Activated gamma-delta T cell (primary cell): Measurements from ENCODE around the gene HECTD4.
"Not testable (repeated sequence)": the region's sequence is repeated elsewhere in the genome, so short reads cannot be mapped to it uniquely, and the experiment has no call there.

Experiments
- DNase-seq: peaks from one replicate; lab custom pipeline; 2025; lab: John Stamatoyannopoulos, UW

Gene HECTD4

DNA sequence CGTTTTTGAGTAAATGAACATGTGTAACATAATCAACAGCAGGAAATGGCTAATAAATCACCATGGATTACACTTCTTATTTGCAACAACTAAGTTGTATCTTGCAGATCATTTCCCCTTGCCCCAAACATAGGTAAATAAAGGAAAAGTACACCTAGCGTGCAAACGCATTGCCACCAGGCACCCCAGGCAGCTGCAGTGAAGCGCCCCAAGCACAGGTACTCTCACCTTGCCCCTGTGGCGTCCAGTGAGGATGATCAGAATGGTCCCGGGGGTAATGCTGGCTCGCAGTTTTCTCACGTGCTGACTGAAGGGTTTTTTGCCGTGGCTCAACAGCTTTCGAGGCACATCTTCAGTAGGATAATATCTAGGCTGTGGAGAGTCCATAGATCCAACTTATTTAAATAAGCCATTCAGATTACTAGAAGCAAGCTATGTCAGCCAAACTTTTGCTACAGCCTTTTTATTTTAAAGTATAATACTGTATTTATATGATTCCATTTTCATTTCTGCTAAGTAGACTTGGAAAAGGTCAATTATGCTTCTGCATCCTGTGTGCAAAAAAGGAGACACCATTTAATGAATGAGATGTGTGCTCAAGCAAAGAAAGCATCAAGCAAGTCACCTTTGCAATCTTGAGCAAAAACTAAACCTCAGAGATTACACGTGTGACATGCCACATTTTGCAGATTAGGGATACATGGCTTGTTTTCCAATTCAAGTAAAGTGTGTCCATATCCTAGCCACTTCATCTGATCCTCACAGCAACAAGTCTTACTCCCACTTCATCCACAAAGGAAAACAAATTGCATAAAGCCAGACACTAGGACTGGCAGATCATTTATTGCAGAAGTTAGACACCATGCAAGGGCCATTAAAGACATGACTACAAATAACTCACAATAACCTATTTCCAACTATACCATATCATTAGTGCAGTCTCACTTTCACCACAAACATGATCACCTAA is 24.6 kb upstream of the HECTD4 start:
- no peak for DNase-seq

DNA sequence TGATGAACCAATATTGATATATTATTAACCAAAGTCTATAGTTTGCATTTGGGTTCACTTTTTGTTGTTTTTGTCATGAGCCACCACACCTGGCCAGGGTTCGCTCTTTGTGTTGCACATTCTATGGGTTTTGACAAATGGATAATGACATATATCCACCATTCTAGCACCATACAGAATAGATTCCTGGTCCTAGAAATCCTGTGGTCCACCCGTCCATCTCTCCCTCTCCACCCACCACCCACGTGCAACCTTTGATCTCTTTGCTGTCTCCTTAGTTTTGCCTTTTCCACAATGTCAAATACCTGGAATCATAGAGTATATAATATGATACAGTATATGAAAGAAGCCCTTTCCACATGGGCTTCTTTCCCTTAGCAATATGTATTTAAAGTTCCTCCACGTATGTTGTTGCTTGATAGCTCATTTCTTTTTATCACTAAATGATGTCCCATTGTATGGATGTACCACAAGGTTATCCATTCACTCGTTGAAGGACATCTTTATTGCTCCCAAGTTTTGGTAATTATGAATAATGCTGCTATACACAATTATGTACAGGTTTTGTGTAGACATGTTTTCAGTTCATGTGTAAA is 19.8 kb upstream of the HECTD4 start:
- DNase-seq, result no peak

DNA sequence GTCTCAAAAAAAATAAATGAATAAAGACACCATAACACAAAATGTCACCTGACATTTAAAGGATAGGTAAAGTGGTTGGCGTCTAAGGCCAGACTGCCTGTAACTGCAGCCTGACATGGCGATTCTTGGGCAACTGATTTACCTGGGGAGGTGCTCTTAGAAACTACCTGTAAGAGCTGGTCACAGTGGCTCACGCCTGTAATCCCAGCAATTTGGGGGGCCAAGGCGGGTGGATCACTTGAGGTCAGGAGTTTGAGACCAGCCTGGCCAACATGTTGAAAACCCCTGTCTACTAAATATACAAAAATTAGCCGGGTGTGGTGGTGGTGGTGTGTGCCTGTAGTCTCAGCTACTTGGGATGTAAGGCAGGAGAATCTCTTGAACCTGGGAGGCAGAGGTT is 18.8 kb upstream of the HECTD4 start:
- no peak for DNase-seq

DNA sequence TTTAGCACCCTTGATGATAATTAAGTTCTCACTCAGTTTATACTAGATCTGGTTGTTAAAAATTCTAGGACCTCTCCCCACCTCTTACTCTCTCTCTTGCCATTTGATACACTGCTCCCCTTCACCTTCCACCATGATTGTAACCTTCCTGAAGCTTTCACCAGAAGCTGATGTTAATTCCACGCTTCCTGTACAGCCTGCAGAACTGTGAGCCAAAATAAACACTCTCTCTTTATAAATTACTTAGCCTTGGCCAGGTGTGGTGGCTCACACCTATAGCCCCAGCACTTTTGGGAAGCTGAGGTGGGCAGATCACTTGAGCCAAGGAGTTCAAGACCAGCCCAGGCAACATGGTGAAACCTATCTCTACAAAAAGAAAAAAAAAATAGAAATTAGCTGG is 11.1 kb upstream of the HECTD4 start:
- DNase-seq, result no peak

DNA sequence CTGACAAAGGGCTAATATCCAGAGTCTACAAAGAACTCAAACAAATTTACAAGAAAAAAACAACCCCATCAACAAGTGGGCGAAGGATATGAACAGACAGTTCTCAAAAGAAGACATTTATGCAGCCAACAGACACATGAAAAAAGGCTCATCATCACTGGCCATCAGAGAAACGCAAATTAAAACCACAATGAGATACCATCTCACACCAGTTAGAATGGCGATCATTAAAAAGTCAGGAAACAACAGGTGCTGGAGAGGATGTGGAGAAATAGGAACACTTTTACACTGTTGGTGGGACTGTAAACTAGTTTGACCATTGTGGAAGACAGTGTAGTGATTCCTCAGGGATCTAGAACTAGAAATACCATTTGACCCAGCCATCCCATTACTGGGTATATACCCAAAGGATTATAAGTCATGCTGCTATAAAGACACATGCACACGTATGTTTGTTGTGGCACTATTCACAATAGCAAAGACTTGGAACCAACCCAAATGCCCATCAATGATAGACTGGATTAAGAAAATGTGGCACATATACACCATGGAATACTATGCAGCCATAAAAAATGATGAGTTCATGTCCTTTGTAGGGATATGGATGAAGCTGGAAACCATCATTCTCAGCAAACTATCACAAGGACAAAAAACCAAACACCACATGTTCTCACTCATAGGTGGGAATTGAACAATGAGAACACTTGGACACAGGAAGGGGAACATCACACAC is 7.9 kb upstream of the HECTD4 start:
- not testable (repeated sequence) for DNase-seq

DNA sequence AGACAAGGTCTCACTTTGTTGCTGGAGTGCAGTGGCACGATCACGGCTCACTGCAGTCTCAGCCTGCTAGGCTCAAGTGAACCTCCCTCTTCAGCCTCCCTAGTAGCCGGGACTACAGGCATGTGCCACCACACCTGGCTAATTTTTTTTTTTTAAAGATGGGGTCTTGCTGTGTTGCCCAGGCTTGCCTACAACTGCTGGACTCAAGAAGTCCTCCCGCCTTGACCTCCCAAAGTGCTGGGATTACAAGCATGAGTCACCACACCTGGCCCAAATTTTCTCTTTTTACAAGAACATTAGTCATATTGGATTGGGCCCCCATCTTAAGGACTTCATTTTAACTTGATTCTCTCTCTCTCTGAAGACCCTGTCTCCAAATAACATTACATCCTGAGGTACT is 7.0 kb upstream of the HECTD4 start:
- no peak for DNase-seq

DNA sequence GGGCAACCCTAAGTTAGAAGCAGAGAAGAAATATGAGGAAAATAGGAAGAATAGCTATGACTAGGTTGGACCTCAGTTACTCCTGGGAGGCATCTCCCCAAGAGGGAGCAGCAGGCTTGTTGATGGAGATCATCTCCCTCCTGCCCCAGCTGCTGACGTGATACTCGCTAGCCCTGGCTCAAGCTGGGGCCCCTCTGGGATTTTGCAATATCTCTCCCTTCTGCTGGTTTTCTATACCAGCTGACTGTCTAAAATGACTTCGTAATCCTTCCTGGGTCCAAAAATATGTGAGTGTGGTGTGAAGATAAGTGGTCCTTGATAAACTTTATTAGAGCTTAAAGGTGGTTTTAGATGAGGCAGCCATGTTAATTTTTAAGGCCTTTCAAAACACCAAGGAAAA is 4.5 kb upstream of the HECTD4 start:
- DNase-seq, result no peak

DNA sequence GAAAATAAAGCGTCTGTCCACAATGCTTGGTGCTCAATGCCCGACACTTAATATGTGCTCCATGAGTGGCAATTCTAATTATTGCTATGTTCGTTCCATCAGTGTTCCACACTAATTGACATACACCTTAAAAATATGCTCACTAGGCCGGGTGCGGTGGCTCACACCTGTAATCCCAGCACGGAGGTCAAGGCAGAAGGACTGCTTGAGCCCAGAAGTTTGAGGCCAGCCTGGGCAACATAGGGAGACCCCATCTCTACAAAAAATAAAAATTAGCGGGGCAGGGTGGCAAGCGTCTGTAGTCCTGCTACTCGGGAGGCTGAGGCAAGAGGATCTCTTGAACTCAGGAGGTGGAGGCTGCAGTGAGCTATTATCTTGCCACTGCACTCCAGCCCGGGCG is 635 bp upstream of the HECTD4 start:
- no peak for DNase-seq

DNA sequence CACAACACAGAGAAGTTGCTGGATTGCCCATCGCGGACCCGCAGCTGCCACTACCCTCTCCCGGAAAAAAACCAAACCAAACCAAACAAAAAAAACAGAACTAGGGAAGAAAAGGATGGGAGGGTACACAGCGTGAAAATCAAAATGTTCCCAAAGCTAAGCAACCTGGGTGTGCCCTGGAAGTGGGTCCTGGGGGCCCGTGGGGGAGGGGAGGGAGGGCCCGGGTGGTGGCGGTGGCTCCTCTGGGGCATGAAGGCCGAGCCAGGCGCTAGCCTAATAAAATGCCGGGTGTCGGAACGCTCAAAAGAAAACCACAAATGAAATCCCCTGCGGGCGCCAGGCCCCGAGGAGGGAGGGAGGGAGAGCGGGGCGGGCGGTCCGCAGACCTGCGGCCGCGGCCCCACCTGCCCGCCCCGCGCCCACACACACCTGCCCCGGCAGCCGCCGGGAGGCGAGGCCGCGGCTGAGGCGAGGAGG is 787 bp downstream of the HECTD4 start:
- peak; percentile 44 for DNase-seq

DNA sequence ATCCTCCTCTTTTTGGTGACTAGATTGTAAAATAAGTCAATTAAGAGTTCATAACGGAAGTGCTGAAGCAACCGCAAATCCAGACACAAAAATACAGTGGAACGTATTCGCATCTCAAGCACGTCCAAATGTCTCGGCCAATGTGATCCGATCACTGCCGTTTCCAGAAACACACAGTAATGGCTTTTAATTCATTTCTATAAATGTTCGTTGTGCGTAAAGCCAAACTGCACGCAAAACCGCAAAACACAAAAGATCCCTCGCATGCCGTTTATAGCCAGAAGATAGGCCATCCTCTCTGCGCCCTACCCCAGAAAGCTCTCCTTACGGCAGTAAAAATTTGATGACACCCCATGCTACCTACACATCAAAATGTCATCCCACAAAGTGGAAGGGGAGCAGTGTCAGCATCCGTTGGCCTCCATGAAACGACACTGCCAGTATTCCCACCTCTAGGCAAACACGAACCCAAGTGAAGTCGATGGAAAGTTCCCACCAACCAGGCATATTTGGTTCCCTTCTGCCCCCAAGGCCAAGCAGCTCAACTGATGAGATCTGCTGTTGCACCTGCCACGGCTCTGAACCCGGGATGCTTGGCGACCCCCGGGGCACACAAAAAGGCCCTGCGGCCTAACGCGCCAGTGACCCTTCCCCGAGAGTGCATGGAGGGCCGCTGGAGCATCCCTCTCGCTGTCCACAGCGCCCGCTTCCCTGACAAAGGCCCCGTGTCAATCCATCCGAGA is 1.4 kb downstream of the HECTD4 start:
- DNase-seq, result no peak

DNA sequence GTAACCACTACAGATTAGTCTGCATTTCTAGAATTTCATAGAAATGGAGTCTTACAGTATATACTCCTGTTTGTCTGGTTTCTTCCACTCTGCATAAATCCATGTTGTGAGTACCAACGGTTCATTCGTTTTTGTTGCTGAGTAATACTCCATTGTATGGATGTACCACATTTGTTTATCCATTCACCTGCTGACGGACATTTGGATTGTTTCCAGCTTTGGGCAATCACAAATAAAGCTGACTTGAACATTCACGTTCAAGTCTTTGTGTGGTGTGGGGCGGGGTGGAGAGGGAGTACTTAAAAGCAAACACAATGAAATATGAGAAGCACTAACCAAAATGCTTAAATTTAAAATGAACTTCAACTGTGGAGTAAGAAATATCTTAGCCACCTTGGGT is 7.1 kb downstream of the HECTD4 start:
- DNase-seq, result no peak

DNA sequence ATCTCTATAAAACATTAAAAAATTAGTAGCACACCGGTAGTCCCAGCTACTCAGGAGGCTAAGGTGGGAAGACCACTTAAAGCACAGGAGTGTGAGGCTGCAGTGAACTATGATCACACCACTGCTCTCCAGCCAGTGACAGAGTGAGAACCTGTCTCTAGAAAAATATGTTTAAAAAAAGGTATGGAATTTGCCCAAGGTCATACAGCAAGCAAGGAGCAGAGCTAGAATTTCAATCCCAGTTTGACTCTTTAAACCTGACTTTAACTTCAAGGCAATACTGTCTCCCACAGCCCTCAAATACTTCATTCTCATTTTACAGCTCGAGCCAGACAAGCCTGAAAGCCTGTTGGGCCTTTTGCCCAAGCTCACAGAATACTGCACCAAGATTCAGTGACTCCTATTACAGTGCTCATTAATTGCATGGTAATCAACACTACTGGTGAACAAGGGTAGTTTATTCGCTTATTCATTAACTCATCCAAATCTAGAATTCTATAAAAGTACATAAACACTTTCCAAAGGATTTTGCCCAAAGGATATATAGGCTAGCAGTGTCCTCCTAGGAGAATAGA is 8.0 kb downstream of the HECTD4 start:
- no peak for DNase-seq

DNA sequence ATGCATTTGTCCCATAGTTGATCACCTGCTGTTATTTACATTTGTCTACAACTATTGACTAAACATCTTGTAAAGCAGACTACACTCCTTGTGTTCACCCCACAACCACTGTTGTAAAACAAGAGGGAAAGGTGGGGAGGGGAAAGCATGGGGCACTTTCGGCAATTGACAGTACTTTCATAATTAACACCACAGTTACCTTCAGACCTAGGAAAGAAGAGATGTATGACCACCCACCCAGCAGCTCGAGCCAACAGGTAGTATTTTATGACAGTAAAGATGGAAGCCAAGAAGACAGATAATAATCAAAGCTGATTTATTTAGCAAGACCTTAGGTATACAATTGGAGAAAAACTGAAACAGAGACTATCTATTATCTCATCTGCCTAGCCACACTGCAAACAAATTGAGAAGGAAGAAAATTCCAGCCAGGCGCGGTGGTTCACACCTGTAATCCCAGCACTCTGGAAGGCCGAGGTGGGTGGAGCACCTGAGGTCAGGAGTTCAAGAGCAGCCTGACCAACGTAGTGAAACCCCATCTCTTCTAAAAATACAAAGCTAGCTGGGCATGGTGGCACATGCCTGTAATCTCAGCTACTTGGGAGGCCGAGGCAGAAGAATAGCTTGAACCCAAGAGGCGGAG is 11.2 kb downstream of the HECTD4 start:
- no peak for DNase-seq

DNA sequence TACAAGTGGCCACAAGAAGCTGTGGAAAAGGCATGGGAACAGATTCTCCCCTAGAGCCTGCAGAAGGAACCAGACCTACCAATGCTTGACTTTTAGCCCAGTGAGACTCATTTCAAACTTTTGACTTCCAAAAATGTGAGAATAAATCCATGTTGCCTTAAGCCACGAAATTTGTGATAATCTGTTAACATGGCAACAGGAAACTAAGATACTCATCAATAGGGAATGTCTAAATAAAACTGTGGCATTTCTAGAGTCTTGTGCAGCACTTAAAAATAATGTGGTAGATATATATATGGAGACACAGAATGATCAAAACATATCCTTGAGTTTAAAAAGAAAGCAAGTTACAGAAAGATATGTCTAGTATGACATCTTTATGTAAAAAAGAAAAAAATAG is 12.0 kb downstream of the HECTD4 start:
- no peak for DNase-seq

DNA sequence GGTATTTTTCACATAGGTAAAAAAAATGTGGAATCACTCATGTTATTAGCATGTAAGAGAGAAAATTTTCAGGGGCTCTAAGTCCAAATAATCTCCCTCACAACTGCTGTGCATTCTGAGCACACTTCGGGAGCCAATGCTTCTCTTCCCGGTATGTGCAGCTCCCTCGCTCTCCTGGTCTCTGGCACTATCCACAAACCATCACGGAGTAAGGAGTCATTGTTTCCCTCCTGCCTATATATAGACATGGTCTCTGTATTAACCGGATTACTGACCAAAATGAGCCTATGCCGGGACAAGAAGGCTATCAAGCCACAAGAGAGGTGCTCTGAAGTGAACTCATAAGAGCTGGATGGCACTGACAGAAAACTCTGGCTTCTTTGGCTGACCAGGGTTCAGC is 13.4 kb downstream of the HECTD4 start:
- no peak for DNase-seq

DNA sequence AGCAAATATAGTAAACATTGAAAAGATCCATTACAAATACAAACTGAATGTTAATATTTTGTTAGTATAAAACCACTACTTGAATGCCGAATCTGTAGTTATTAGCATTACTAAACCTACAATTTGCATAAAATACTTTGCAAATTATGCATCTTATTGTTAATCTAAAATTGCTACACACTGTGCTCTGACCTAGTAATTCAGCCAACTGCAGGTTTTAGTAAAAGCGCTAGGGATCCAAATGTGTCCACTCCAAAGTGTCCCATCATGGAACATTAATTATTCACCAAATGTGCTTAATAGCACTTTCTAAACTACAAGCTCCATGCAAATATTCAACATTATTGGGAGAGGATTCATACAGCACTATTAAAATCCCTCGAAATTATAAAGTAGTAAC is 14.3 kb downstream of the HECTD4 start:
- no peak for DNase-seq

DNA sequence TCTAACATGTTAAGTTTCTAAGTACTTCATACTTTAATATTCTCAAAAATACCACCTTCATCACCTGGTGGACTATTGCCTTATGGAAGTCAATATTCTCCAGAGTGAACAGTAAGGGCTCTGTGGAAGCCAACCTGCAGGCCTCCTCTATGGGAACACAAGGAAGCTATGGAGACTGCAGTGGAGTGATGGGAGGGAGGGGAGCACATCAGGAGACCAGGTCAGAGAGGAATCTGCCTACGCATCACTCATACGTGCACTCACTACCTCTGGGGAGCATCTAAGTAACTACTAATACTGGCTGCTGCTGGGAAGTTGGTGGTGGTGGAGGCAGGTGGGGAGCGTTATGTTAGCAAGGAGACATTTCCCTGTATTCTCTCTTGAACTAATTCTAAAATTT is 19.9 kb downstream of the HECTD4 start:
- no peak for DNase-seq

DNA sequence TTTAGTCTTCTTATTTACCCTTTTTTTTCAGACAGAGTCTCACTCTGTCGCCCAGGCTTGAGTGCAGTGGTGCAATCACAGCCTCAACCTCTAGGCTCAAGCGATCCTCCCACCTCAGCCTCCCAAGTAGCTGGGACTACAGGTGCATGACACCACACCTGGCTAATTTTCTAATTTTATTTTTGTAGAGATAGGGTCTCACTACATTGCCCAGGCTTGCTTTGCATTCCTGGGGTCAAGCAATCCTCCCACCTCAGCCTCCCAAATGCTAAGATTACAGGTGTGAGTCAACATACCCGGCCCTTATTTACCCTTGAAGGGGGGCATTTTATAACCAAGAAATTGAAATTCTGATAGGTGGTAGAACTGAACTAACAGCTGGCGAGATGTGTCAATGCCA is 21.0 kb downstream of the HECTD4 start:
- no peak for DNase-seq

DNA sequence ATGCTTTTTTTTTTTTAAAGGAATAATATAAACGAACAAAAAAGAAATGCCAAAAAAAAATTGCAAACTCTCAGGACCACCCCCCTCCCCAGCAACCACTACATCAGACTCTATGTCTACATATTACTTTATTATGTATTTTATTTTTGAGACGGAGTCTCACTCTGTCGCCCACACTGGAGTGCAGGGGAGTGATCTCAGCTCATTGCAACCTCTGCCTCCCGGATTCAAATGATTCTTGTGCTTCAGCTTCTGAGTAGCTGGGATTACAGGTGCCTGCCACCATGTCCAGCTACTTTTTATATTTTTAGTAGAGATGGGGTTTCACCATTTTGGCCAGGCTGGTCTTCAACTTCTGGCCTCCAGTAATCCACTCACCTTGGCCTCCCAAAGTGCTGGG is 22.9 kb downstream of the HECTD4 start:
- no peak for DNase-seq

DNA sequence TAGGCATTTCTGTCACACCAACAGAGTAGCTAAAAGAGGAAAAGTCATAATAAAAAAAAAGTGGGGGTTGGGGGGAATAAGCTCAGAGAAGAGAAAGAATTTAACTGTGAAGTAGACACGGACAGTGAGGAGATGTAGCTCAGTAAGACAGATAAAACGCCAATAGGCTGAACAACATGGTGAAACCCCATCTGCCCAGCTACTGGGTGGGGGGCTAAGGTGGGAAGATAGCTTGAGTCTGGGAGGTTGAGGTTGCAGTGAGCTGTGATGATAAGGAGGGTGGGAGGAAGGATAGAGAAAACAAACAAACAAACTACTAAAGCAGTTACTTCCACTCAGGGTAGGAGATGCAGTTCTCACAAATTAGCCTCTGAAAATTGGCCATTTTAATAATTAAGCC is 25.0 kb downstream of the HECTD4 start:
- DNase-seq, result no peak

DNA sequence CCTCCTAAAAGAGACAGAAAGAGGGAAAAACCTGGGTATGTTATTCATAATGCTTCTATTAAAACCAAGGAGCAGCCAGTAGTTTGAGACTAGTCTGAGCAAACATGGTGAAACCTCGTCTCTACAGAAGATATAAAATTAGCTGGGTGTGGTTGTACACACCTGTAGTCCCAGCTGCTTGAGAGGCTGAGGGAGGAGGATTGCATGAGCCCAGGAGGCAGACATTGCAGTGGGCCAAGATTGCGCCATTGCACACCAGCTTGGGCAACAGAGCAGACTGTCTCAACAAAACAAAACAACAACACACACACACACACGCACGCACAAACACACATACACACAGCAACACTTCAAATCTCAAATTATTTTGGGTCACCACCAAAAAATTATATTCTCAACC is 27.8 kb downstream of the HECTD4 start:
- no peak for DNase-seq
